ENCODE data around the gene ITGA2B. TPM values are rescaled to one million over a fixed set of nuclear protein-coding genes. Genes with fewer than 3 reads are reported as not detected.

The ITGA2B gene
- total and polyA plus RNA-seq, 2 of the 4 experiments (the other 2 are of a cell fraction): under 0.01 to 0.26 TPM

DNA sequence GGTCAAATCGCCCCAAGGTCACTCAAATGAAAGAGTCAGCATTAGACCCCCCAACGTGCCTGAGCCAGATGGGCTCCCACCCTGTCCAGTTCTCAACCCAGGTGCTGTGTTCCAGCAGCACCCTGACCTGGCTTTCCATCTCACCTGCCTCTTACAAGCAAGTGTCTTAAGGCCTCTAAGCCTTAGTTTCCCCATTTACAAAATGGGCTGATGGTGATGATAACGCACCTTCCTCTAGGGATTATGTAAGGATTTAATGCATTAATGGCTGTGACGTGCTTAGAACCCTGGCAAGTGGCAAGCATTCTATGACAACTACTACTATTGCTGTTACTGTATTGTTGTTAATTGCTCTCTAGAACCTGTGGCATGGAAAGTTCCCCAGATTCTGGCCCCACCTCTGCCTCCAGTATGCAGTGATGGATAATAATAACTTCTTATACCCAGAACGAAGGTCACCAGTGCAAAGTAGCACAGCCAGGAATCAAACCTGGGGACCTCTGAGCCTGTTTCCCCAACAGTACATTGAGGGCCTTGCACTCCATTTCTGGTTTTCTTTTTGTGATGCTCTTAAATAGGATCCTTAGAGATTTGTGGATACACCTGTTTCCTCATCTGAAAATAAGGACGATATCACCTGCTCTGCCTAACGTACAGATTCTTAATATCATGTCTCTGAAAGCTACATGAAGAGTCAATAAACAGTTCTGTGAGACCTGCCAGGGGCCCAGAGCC, 61.6 kb downstream of the ITGA2B start:
- no peak overlapping the region for H3K14ac ChIP-seq (replicated peaks; ENCODE audit: low read depth, low read length)
- H3K79me1 ChIP-seq (ENCODE audit: low read depth in 1 of 2, low read length in 2 of 2): peaks cover 5 to 13% of the 10 kb centered on the region in 2 experiments; a peak in 3 of 4 replicates
- ChIA-PET CTCF (interaction anchor here (1.2 kb wide), 1 partner anchor 18 kb away, joined by 3 read pairs; no protein-coding TSS in a partner anchor), POLR2A (ENCODE audit: unreplicated experiment) (interaction anchor here (0.5 kb wide), 1 partner anchor 142 kb away, joined by 5 read pairs; no protein-coding TSS in a partner anchor)
- no peak overlapping the region for H3K23ac ChIP-seq (ENCODE audit: low read depth, low read length)
- peaks cover 9% of the 10 kb centered on the region for H3K4me1 ChIP-seq (ENCODE audit: control insufficient read depth, insufficient read depth, low read length)
- no peak overlapping the region for H3K18ac ChIP-seq (ENCODE audit: low read depth, low read length)
- DNase-seq: no peak
- no peak overlapping the region for H3K4ac ChIP-seq (ENCODE audit: low read depth, low read length)
- H3K27ac ChIP-seq (ENCODE audit: insufficient read depth, low read length): no peak overlapping the region
- no peak overlapping the region; a peak in 2 of 4 replicates for H4K8ac ChIP-seq (ENCODE audit: low read depth in 2 of 2, low read length in 2 of 2)
- no peak overlapping the region for H2BK5ac ChIP-seq (ENCODE audit: low read depth, low read length, poor library complexity, severe bottlenecking)
- H3K27me3 ChIP-seq (ENCODE audit: control insufficient read depth, insufficient read depth, low read length): no peaks in the 10 kb centered on the region
- H2BK15ac ChIP-seq (ENCODE audit: low read depth, low read length): no peak overlapping the region; the same call in 2 of the 3 replicates
- no peaks in the 10 kb centered on the region for H3K36me3 ChIP-seq (ENCODE audit: control insufficient read depth, insufficient read depth, low read length)
- peak overlapping the region; percentile 85 for H2AFZ ChIP-seq (replicated peaks; ENCODE audit: low read length, poor library complexity)
- dilution Hi-C loops (cut with HindIII; ENCODE audit: low sequenced_read_pairs, unreplicated experiment): no loop called here
- intact Hi-C loops (cut with micrococcal nuclease): loop anchor here (5.0 kb wide), 1 partner anchor 126 kb away; no protein-coding TSS in a partner anchor
- no peaks in the 10 kb centered on the region for H3K9me3 ChIP-seq (ENCODE audit: control insufficient read depth, insufficient read depth, low read length)
- no peak overlapping the region for H2AK9ac ChIP-seq (replicated peaks; ENCODE audit: low read depth, low read length, poor library complexity)
- H3K56ac ChIP-seq (ENCODE audit: extremely low read depth, insufficient read depth, low read length): no peak overlapping the region
- H2BK120ac ChIP-seq (ENCODE audit: low read depth, low read length): no peak overlapping the region
- no peak overlapping the region for H3K4me3 ChIP-seq (ENCODE audit: insufficient read depth, low read depth, low read length)
- no peak overlapping the region for H3K4me2 ChIP-seq (ENCODE audit: low read depth, low read length)
- 100% methylated on average over 1 of the region's 7 CpGs; no CpG with 5 or more reads in 1 of the 2 experiments for WGBS, 2 experiments (ENCODE audit: extremely low coverage in 2 of 2, insufficient read length in 1 of 2)
- H4K20me1 ChIP-seq (ENCODE audit: insufficient read depth, low read length): peaks cover 7% of the 10 kb centered on the region
- H3K9ac ChIP-seq (ENCODE audit: low read depth, low read length): no peak overlapping the region
- H2AK5ac ChIP-seq (ENCODE audit: low read depth, low read length): no peak overlapping the region
- in situ Hi-C loops (cut with MboI; ENCODE audit: low sequenced_read_pairs): loop anchor here (5.0 kb wide), 1 partner anchor 106 kb away; no protein-coding TSS in a partner anchor
- no peak overlapping the region for H2BK20ac ChIP-seq (ENCODE audit: low read depth, low read length)
- no TSS peak for BruUV-seq (replicated peaks)
- no peak for ATAC-seq (ENCODE audit: low read depth)
- no peak overlapping the region for H4K91ac ChIP-seq (ENCODE audit: insufficient read depth, low read depth, low read length)
- H4K5ac ChIP-seq (ENCODE audit: low read depth, low read length): no peak overlapping the region
- H3K9me1 ChIP-seq (ENCODE audit: insufficient read depth, low read length): peaks cover 11% of the 10 kb centered on the region
- TF ChIP-seq POLR2A (IDR thresholded peaks at IDR 0.05; ENCODE audit: low read depth, low read length) (no peak), RAD21 (IDR thresholded peaks at IDR 0.05; ENCODE audit: low read length) (no peak), RFX5 (IDR thresholded peaks at IDR 0.05; ENCODE audit: low read depth, low read length) (no peak), SMC3 (IDR thresholded peaks at IDR 0.05; ENCODE audit: low read depth, low read length) (no peak), BHLHE40 (IDR thresholded peaks at IDR 0.05; ENCODE audit: low read depth, low read length) (no peak), MAFK (IDR thresholded peaks at IDR 0.05; ENCODE audit: low read depth, low read length) (no peak), RCOR1 (IDR thresholded peaks at IDR 0.05; ENCODE audit: insufficient replicate concordance, low read length) (no peak), CHD1 (IDR thresholded peaks at IDR 0.05; ENCODE audit: low read depth, low read length) (no peak), MXI1 (IDR thresholded peaks at IDR 0.05; ENCODE audit: borderline replicate concordance, low read depth, low read length) (no peak), NFE2L2 (IDR thresholded peaks at IDR 0.05; ENCODE audit: low read depth, low read length) (no peak), CEBPB (IDR thresholded peaks at IDR 0.05; ENCODE audit: low read depth, low read length) (no peak), FOS (IDR thresholded peaks at IDR 0.05; ENCODE audit: low read depth, low read length) (no peak)
- TF ChIP-seq, protein P1, sequence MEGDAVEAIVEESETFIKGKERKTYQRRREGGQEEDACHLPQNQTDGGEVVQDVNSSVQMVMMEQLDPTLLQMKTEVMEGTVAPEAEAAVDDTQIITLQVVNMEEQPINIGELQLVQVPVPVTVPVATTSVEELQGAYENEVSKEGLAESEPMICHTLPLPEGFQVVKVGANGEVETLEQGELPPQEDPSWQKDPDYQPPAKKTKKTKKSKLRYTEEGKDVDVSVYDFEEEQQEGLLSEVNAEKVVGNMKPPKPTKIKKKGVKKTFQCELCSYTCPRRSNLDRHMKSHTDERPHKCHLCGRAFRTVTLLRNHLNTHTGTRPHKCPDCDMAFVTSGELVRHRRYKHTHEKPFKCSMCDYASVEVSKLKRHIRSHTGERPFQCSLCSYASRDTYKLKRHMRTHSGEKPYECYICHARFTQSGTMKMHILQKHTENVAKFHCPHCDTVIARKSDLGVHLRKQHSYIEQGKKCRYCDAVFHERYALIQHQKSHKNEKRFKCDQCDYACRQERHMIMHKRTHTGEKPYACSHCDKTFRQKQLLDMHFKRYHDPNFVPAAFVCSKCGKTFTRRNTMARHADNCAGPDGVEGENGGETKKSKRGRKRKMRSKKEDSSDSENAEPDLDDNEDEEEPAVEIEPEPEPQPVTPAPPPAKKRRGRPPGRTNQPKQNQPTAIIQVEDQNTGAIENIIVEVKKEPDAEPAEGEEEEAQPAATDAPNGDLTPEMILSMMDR (conservative IDR thresholded peaks at IDR 0.05; ENCODE audit: low read depth, low read length): no peak
- TF ChIP-seq, protein P2, sequence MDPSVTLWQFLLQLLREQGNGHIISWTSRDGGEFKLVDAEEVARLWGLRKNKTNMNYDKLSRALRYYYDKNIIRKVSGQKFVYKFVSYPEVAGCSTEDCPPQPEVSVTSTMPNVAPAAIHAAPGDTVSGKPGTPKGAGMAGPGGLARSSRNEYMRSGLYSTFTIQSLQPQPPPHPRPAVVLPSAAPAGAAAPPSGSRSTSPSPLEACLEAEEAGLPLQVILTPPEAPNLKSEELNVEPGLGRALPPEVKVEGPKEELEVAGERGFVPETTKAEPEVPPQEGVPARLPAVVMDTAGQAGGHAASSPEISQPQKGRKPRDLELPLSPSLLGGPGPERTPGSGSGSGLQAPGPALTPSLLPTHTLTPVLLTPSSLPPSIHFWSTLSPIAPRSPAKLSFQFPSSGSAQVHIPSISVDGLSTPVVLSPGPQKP (IDR thresholded peaks at IDR 0.05; ENCODE audit: borderline replicate concordance, low read depth, low read length): no peak
- TF ChIP-seq, protein P3, sequence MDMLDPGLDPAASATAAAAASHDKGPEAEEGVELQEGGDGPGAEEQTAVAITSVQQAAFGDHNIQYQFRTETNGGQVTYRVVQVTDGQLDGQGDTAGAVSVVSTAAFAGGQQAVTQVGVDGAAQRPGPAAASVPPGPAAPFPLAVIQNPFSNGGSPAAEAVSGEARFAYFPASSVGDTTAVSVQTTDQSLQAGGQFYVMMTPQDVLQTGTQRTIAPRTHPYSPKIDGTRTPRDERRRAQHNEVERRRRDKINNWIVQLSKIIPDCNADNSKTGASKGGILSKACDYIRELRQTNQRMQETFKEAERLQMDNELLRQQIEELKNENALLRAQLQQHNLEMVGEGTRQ (IDR thresholded peaks at IDR 0.05; ENCODE audit: low read depth, low read length): no peak
